Heart right ventricle (tissue), 16 donors: ENCODE results near the gene COQ8A. TPM values are rescaled to one million over a fixed set of nuclear protein-coding genes. Genes with fewer than 3 reads are reported as not detected.
A peak's percentile ranks its signal among the peaks of the same experiment; 100 is the strongest.

Source experiments
- ATAC-seq, 8 donors: fragments of 200-7000 bp; cut with Tn5 transposase; one replicate each; pipeline ENCODE4 v1.9.1; 2020; ENCODE audit warnings: mild to moderate bottlenecking in 8 of 8, moderate library complexity in 8 of 8, moderate number of reproducible peaks in 1 of 8
- DNase-seq, 2 donors: peaks; one replicate each; pipeline ENCODE4 v3.0.0-alpha.2; 2020
- H3K27ac ChIP-seq, 10 donors: fragments of 200-600 bp; sonication (generic) in 2 of 10; one replicate each; pipeline versions ENCODE4 v1.5.0 to v1.8.0; 2020 to 2022; ENCODE audit warnings: mild to moderate bottlenecking in 3 of 10
- H3K27me3 ChIP-seq, 7 donors: fragments of 200-600 bp; one replicate each; pipeline ENCODE4 v1.8.0; 2021 to 2022; ENCODE audit warnings: mild to moderate bottlenecking in 2 of 7
- H3K36me3 ChIP-seq, 9 donors: fragments of 200-600 bp; sonication (generic) in 1 of 9; one replicate each; pipeline versions ENCODE4 v1.5.0 to v1.8.0; 2020 to 2022; ENCODE audit warnings: mild to moderate bottlenecking in 2 of 9
- H3K4me1 ChIP-seq, 9 donors: fragments of 200-600 bp; sonication (generic) in 1 of 9; one replicate each; pipeline versions ENCODE4 v1.5.0 to v1.8.0; 2020 to 2022; ENCODE audit warnings: mild to moderate bottlenecking in 4 of 9
- H3K4me3 ChIP-seq, 10 donors: fragments of 200-600 bp; sonication (generic) in 2 of 10; one replicate each; pipeline versions ENCODE4 v1.5.0 to v1.8.0; 2020 to 2022; ENCODE audit warnings: mild to moderate bottlenecking in 7 of 10, moderate library complexity in 2 of 10
- H3K9me3 ChIP-seq, 11 donors: fragments of 200-600 bp in 10 of 11; sonication (generic) in 2 of 11; one replicate each; pipeline versions ENCODE4 v1.5.0 to v1.8.0; 2013 to 2022; ENCODE audit warnings: mild to moderate bottlenecking in 2 of 11, control low read depth in 1 of 11, moderate library complexity in 1 of 11
- WGBS, 2 donors: extraction: QIAGEN DNeasy Blood & Tissue Kit; methylation state at CpG; one replicate each; pipeline ENCODE4 v1.1.7; 2013; ENCODE audit warnings: inconsistent platforms in 1 of 2; 5-methylcytosine and 5-hydroxymethylcytosine counted together
- intact Hi-C, 10 donors: fragments of 100-400 bp; cut with DNase I; formaldehyde crosslinking; loops; one replicate each; pipeline versions ENCODE4 v1.11.1 to v1.14.2; 2022
- polyA plus RNA-seq, 2 donors: library from polyadenylated mRNA; stranded (reverse); fragments of 200-250 nt; gene quantifications; one replicate each; pipeline ENCODE4 v1.2.3, GENCODE V29; 2013
- total RNA-seq, 10 donors: library from RNA; stranded (reverse); fragmentation: NEBNext Ultra II Directional in 3 of 10; extraction: Animal tissue kit (Norgen Biotek cat#: 25700) in 3 of 10; gene quantifications; one replicate each; pipeline versions ENCODE4 v1.2.1 to v1.2.4, GENCODE V29; 2021 to 2023
- TF ChIP-seq, protein P1 (sequence below), 9 donors: fragments of 200-600 bp; sonication (generic) in 2 of 9; IDR thresholded peaks; one replicate each; pipeline versions ENCODE4 v1.5.0 to v1.8.0; 2021 to 2022; ENCODE audit warnings: antibody characterized with exemption in 9 of 9, mild to moderate bottlenecking in 5 of 9, moderate library complexity in 1 of 9
- donor health status: Arrhythmogenic right ventricular cardiomyopathy.
- donor health status: ischemic (EF 13 %, LVEDD 7.1; RV severe dilation, severe dysfunction).
- donor health status: healthy with polysubstance abuse.
- donor health status: DM: no; HTN: yes; CAD: no.
- donor health status: DM: no; HTN: no; CAD: no.
- donor health status: ischemic (EF 25% LVEDD 6.9; RV normal size, moderate dysfunction).
- donor health status: ischemic (EF 25% LVEDD 5.7; RV mildly dilated, moderate dysfunction).
- donor health status: healthy.
- donor health status: DM: yes; HTN: yes; CAD: no.
- donor health status: Ischemic cardiomyopathy.
- donor health status: ischemic (EF 35%, LVEDD 5.7; RV mildly dilated, moderate dysfunction).
- donor health status: nonischemic (EF 11% LVEDD 7.7; RV severe dilation, severe dysfunction).
- donor health status: DM: yes; HTN: yes; CAD: no.
- donor health status: PGD.
- donor health status: ischemic (EF 29% LVEDD 5.4; RV normal size, mild dysfunction).
- donor health status: nonischemic (EF 23%, LVEDD 6.1; RV moderate dilation, normal function).

COQ8A gene
- total and polyA plus RNA-seq, 12 donors, result 136 to 495 (median 253) TPM

- Histone ChIP-seq H3K36me3 (peaks cover 0 to 30% (median 13%) of the 10 kb centered on the region in 9 donors), H3K4me1 (peaks cover 6 to 58% (median 41%) of the 10 kb centered on the region in 9 donors), H3K9me3 (no peaks in the 10 kb centered on the region), H3K4me3 (no peak overlapping the region), H3K27me3 (no peaks in the 10 kb centered on the region), H3K27ac (peak overlapping the region in 2 of 10 donors; percentile 81 to 90)
- 96 to 99% methylated on average over 13 of the region's 13 CpGs for WGBS, 2 donors
- no peak for ATAC-seq
- TF ChIP-seq, protein P1, sequence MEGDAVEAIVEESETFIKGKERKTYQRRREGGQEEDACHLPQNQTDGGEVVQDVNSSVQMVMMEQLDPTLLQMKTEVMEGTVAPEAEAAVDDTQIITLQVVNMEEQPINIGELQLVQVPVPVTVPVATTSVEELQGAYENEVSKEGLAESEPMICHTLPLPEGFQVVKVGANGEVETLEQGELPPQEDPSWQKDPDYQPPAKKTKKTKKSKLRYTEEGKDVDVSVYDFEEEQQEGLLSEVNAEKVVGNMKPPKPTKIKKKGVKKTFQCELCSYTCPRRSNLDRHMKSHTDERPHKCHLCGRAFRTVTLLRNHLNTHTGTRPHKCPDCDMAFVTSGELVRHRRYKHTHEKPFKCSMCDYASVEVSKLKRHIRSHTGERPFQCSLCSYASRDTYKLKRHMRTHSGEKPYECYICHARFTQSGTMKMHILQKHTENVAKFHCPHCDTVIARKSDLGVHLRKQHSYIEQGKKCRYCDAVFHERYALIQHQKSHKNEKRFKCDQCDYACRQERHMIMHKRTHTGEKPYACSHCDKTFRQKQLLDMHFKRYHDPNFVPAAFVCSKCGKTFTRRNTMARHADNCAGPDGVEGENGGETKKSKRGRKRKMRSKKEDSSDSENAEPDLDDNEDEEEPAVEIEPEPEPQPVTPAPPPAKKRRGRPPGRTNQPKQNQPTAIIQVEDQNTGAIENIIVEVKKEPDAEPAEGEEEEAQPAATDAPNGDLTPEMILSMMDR (IDR thresholded peaks at IDR 0.05), result no peak
- DNase-seq, result no peak
- intact Hi-C loops, result no loop called here
These were observed 21.1 kb downstream of the COQ8A start for GRCh38 chr1:226960944-226961765.

DNA sequence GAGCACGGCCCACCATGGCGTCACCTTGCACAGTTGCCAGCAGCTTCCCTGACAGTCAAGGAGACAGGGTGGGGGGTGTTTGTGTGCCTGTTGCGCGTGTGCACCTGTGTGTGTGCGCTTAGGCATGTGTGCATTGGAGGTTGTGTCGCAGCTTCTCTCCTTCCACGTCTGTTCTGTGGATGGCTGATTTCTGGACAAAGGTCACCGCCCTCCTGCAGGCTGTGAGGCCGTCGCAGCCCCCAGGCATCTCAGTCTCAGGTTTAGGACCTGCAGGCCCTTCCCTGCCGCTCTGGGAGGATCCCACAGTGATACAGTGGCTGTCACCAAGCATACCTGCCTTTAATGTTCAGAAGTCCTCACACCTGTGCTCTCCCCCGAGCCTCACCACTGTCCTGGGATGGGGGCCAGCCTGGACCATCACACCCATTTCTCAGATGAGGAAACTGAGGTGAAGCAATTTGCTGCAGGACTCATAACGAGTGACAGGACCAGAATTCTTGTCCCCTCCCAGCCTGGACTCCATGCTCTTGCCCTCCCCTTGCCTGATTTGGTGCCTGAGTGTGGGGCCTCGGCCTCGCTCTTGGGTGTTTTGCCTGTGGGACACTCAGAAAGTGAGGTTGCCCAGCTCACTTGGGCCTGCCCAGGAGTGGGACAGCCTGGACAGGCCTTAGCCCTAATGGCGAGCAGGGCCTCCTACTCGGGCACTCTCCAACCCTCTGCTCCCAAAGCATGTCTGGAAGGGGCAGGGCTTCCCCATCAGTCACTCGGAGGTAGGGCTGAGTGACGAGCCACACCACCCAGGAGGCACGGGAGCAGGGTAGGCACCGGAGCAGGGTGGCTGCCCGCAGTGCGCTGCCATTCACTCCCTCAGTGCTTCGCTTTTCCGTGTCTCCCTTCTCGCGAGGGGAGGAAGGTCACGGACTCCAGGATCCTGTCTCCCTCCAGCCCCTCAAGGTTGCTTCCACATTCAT, 22.6 kb downstream of the COQ8A start:
- DNase-seq, result no peak
- 84 to 88% methylated on average over 28 of the region's 28 CpGs for WGBS, 2 donors
- Histone ChIP-seq H3K27ac (peak overlapping the region in 9 of 10 donors; percentile 70 to 90 (median 80)), H3K4me3 (no peak overlapping the region), H3K36me3 (peaks cover 0 to 43% (median 14%) of the 10 kb centered on the region in 9 donors), H3K9me3 (no peaks in the 10 kb centered on the region), H3K4me1 (peaks cover 6 to 64% (median 39%) of the 10 kb centered on the region in 9 donors), H3K27me3 (no peaks in the 10 kb centered on the region)
- TF ChIP-seq, protein P1 (IDR thresholded peaks at IDR 0.05), result no peak
- intact Hi-C loops, result no loop called here
- peak in 2 of 8 donors; percentile 4 to 11 for ATAC-seq

DNA sequence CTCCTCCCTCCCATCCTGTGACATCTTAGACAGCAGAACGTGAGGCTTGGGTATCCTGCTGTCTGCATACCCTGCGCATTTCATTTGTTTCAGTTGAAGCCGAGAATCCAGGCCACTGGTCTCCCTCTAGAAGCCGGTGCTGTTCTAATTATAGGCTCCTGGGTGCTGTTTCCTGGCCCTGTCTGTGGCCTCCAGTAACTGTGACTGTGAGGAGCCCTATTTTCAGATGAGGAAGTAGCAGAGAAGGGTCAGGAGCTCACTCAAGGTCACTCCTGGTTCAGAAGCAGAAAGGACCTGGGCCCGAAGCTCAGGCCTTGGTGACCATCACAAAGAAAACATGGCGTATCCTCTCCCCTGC, 24.0 kb downstream of the COQ8A start:
- 54% methylated on average over 6 of the region's 6 CpGs for WGBS, 2 donors
- H3K36me3 ChIP-seq, result peaks cover 0 to 48% (median 14%) of the 10 kb centered on the region in 9 donors
- H3K4me3 ChIP-seq, result no peak overlapping the region
- ATAC-seq (peak; percentile 56 to 83 (median 70)), DNase-seq (no peak)
- no peaks in the 10 kb centered on the region for H3K27me3 ChIP-seq
- intact Hi-C loops, result no loop called here
- peak overlapping the region; percentile 51 to 90 (median 80) for H3K27ac ChIP-seq
- no peaks in the 10 kb centered on the region for H3K9me3 ChIP-seq
- peaks cover 6 to 59% (median 29%) of the 10 kb centered on the region in 9 donors for H3K4me1 ChIP-seq
- TF ChIP-seq, protein P1 (IDR thresholded peaks at IDR 0.05), result no peak
